Skeletal muscle cell (primary cell): ENCODE data around the gene TKT.
A peak's percentile ranks its signal among the peaks of the same experiment; 100 is the strongest.
"Not testable (repeated sequence)": the region's sequence is repeated elsewhere in the genome, so short reads cannot be mapped to it uniquely, and the experiment has no call there.

ENCODE experiments used
- DNase-seq: peaks from one replicate; pipeline ENCODE4 v3.0.0-alpha.2; 2010; ENCODE audit warnings: low read depth
- H3K4me3 ChIP-seq: 2 replicates; pipeline ENCODE4 v1.5.1; 2011; ENCODE audit warnings: low read depth, mild to moderate bottlenecking, control low read depth, low read length, moderate library complexity

The TKT gene

DNA sequence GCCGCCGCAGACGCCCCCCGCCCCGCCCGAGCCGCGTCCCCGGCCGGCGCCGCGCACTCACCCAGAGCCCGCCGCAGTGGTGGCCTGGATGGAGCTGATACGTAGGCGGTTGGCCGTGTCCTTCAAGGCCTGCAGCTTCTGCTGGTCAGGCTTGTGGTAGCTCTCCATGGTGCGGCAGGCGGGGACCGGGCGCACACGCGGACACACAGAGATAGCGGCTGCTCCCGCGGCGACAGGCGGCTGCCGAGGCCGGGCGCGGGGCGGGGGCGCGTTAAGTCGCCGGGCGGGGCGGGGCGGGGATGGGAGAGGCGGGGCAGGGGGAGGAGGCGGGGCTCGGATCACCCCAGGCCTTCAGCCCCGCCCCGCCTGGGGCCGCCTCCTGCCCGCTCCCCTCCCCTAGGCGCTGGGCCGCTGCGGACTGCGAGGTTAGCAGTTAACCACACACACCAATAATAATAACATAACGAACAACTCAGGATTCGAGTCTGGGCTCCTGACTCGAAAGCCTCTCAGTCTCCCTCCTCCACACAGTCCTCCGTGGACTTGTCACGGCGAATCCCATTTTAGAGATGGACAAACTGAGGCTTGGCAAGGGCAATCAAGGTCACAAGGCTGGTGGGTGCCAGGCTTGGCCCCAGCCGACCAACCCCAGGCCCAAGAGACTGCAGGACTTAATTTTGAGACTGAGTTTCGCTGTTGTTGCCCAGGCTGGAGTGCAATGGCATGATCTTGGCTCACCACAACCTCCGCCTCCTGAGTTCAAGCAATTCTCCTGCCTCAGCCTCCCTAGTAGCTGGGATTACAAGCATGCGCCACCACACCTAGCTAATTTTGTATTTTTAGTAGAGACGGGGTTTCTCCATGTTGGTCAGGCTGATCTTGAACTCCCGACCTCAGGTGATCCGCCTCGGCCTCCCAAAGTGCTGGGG, at the start of gene TKT:
TKT (minus strand) TSS at position 248 of the 929 bp plus-strand sequence; CDS start at position 168, 80 bp downstream.
- peak; percentile 49 for DNase-seq
- H3K4me3 ChIP-seq, result peak within 1 kb of the TSS; percentile 83

GRCh38 chr3:53303957-53304356, 48.1 kb upstream of the TKT start:
- H3K4me3 ChIP-seq, result no peak overlapping the region
- DNase-seq, result no peak

DNA sequence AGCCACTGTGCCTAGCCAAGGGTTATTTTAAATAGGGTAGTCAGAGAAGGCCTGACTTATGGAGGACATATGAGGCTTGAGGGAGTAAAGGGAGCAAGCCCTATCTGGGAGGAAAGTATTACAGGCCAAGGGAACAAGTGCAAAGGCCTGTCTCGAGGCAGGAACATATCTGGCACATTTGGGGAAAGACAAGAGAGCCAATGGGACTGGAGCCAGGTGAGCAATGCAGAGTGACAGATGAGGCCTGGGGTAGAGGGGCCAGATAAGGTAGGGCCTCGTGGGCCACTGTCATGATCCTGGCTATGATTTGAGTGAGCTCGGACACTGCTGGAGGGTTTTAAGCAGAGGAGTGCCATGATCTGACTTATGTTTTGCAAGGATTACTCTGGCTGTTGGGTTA, 47.7 kb upstream of the TKT start:
- no peak for DNase-seq
- H3K4me3 ChIP-seq, result no peak overlapping the region

DNA sequence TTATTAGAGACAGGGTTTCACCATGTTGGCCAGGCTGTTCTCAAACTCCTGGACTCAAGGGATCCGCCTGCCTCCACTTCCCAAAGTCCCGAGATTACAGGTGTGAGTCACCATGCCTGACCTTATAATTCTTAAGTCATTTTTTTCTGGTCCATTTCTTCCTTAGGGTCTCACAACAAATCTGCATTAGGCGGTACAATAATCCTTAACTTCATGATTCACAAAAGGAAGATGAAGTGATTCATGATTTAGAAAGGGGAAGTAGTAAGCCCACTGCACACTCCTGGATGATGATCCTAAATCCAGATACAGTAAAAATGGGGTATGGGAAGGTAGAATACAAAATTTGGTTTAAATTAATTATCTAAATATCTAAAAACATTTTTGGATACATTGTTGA, 45.0 kb upstream of the TKT start:
- H3K4me3 ChIP-seq, result no peak overlapping the region
- no peak for DNase-seq

GRCh38 chr3:53299611-53300023, 43.8 kb upstream of the TKT start:
- peak; percentile 17 for DNase-seq
- H3K4me3 ChIP-seq, result not testable (repeated sequence)

GRCh38 chr3:53295410-53295809, 39.6 kb upstream of the TKT start:
- no peak overlapping the region for H3K4me3 ChIP-seq
- DNase-seq, result no peak

- DNase-seq, result no peak
- H3K4me3 ChIP-seq, result no peak overlapping the region
These were observed 38.0 kb upstream of the TKT start for GRCh38 chr3:53293867-53294266.

- no peak overlapping the region for H3K4me3 ChIP-seq
- DNase-seq, result no peak
These were observed 32.4 kb upstream of the TKT start for GRCh38 chr3:53288214-53288613.

DNA sequence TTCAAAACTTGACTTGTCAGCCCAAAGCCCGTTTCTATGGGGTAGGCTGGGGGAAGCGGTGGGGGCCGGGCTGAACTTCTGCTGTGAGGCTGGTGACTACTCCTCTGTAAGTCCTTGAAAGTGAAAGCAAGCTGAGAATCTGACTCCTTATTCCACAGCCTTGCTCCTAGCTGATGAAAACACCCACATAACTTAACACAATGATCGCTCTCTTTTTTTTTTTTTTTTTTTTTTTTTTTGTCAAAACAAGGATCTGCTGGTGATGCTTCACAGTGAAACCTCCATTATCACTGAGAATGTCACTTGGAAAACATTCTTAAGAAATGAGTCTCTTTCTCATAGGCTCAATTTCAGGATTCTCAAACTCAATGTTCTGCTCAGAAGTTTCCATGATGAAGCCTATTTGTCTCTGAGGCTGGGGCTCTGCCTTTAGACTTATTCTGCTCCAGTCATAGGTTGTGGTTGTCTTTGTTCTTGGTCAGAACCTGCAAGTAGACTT, 31.4 kb upstream of the TKT start:
- no peak overlapping the region for H3K4me3 ChIP-seq
- peak; percentile 6 for DNase-seq

- DNase-seq, result no peak
- no peak overlapping the region for H3K4me3 ChIP-seq
These were observed 30.9 kb upstream of the TKT start for GRCh38 chr3:53286727-53287126.

DNA sequence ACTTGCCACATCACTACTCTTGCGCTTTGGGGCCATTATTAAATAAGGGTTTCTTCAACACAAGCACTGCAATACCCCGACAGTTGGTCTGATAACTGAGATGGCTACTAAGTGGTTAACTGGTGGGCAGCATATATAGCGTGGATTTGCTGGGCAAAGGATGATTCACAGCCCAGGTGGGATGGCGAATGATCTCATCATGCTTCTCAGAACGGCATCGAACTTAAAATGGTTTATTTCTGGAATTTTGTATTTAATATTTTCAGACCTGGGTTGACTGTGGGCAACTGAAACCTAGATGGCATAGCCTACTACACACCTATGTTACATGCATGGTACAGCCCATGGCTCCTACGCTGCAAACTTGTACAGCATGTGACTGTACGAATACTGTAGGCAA, 26.8 kb upstream of the TKT start:
- DNase-seq, result no peak
- no peak overlapping the region for H3K4me3 ChIP-seq

GRCh38 chr3:53278667-53279066, 22.8 kb upstream of the TKT start:
- DNase-seq, result no peak
- no peak overlapping the region for H3K4me3 ChIP-seq

- DNase-seq, result no peak
- H3K4me3 ChIP-seq, result no peak overlapping the region
These were observed 19.2 kb upstream of the TKT start for GRCh38 chr3:53274938-53275605.

- DNase-seq, result no peak
- H3K4me3 ChIP-seq, result no peak overlapping the region
These were observed 17.4 kb upstream of the TKT start for GRCh38 chr3:53273146-53273670.

DNA sequence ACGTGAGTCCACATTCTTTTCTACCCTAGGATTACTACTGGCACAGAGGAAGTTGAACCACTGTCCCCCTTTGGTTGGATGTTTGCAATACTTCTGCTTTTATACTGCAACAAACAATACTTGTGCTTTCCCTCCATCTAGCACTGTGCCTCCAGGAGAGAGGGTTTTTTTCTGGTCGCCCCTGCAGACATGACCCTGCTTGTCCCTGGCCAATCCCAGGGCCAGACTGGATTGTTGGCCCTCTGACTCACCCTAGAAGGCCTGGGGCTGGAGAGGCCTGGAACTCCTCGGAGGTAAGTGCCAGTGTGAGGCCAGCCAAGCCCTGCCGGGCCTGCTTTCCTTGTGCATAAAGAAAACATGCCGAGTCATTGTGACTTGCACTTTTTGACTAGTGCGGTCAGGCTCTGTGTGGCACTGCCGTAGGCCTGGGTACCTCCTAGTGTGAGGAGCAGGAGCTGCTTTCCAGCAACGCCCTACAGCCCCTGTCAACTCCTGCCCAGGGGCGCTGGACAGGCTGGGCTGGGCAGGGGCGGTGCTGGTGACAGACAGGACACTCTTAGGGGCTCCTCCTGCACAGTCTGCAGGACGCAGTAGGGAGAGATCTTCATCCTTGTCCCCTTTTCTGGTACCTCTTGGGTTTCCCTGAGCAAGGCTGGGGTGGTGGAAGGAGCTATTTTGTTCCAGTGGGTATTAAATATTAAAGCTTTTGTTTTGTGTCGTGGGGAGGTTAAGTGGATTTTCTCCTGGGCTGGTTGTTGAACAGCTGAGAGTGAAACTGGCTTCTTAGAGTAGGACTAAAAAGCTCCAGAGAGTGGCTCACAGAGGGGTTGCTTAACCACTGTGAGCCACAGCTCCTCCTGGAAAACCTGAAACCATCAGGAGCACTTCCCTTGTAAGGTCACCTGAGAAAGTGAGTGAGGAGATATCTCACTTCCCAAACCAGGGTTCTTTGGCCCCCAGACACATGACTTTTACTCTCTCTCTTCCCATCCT, 14.4 kb upstream of the TKT start:
- DNase-seq, result peak; percentile 96

GRCh38 chr3:53269193-53269592, 13.4 kb upstream of the TKT start:
- not testable (repeated sequence) for H3K4me3 ChIP-seq

More for the DNA sequence above, 14.4 kb upstream of the TKT start:
- no peak overlapping the region for H3K4me3 ChIP-seq

GRCh38 chr3:53267766-53268165, 11.9 kb upstream of the TKT start:
- DNase-seq, result no peak
- H3K4me3 ChIP-seq, result no peak overlapping the region

More at GRCh38 chr3:53269193-53269592, 13.4 kb upstream of the TKT start:
- not testable (repeated sequence) for DNase-seq

- H3K4me3 ChIP-seq, result no peak overlapping the region
- DNase-seq, result no peak
These were observed 8.9 kb upstream of the TKT start for GRCh38 chr3:53264718-53265117.

DNA sequence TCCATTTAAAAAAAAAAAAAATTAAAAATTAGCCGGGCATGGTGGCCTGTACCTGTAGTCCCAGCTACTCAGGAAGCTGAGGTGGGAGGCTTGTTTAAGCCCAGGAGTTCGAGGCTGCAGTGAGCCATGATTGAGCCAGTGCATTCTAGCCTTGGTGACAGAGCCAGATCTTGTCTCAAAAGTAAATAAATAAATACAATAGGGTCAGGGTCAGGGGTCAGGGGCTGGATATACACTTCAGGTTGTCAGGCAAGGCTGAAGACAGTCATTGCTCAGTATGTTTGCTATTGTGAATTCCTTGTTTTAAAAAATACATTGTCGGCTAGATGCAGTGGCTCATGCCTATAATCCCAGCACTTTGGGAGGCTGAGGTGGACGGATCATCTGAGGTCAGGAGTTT, 8.1 kb upstream of the TKT start:
- DNase-seq, result no peak
- no peak overlapping the region for H3K4me3 ChIP-seq
